ENCODE data around the gene C19orf25. TPM values are rescaled to one million over a fixed set of nuclear protein-coding genes. Genes with fewer than 3 reads are reported as not detected.
A peak's percentile ranks its signal among the peaks of the same experiment; 100 is the strongest.

The C19orf25 gene
- total RNA-seq, 4 donors from 2014 or later, result 34.3 to 49.6 (median 45.7) TPM

DNA sequence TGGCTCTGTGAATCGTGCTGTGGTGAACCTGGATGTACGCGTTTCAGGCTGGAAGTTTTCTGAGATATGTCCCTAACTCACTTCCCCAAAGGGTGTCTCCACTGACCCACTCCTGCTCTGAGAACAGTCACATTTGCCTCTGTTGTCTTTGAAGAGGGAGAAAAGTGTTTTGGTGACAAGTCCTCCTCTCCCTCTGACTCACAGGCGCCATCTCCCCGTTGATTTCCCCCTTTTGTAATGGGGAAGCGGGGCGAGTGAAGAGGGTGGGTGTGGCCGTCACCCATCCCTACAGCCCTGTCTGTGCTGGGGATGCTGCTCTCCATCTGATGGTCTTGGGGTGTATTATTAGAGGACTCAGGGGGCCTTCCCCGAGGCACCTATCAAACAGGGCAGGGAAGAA, 19.5 kb downstream of the C19orf25 start:
- intact Hi-C loops (cut with DNase I; ENCODE audit: low total_unique reads), result no loop called here
- TF ChIP-seq, protein P1, sequence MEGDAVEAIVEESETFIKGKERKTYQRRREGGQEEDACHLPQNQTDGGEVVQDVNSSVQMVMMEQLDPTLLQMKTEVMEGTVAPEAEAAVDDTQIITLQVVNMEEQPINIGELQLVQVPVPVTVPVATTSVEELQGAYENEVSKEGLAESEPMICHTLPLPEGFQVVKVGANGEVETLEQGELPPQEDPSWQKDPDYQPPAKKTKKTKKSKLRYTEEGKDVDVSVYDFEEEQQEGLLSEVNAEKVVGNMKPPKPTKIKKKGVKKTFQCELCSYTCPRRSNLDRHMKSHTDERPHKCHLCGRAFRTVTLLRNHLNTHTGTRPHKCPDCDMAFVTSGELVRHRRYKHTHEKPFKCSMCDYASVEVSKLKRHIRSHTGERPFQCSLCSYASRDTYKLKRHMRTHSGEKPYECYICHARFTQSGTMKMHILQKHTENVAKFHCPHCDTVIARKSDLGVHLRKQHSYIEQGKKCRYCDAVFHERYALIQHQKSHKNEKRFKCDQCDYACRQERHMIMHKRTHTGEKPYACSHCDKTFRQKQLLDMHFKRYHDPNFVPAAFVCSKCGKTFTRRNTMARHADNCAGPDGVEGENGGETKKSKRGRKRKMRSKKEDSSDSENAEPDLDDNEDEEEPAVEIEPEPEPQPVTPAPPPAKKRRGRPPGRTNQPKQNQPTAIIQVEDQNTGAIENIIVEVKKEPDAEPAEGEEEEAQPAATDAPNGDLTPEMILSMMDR (IDR thresholded peaks at IDR 0.05), result no peak
- TF ChIP-seq POLR2A (IDR thresholded peaks at IDR 0.05), result no peak
- no peak for DNase-seq (ENCODE audit: low spot score in 2 of 2)
- WGBS, 2 donors, result 76% methylated on average over 9 of the region's 9 CpGs
- H3K4me3 ChIP-seq (ENCODE audit: low read depth, poor library complexity, severe bottlenecking), result no peak overlapping the region

DNA sequence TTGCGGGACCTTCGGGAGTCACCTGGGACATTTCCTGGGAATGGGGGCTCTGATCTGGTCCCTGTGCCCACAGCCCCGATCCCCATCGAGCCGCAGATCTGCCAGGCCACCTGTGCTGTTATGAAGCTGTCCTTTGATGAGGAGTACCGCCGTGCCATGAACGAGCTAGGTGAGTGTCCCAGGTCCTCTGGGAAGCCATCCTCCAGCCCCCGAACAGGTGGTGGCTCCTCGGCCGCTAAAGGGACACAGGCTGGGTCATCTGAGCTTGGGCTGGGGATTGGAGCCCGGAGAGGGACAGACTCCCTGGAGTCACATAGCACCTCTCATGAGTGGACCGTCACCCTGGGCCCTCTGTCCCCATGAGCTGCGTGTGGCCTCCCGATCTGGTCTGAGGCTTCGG, 21.1 kb downstream of the C19orf25 start:
- intact Hi-C loops (cut with DNase I; ENCODE audit: low total_unique reads), result no loop called here
- TF ChIP-seq POLR2A (IDR thresholded peaks at IDR 0.05), result no peak
- TF ChIP-seq, protein P1 (IDR thresholded peaks at IDR 0.05), result no peak
- WGBS, 2 donors, result 76 to 82% methylated on average over 9 to 14 of the region's 16 CpGs
- no peak overlapping the region for H3K4me3 ChIP-seq (ENCODE audit: low read depth, poor library complexity, severe bottlenecking)
- DNase-seq (ENCODE audit: low spot score in 2 of 2), result no peak

DNA sequence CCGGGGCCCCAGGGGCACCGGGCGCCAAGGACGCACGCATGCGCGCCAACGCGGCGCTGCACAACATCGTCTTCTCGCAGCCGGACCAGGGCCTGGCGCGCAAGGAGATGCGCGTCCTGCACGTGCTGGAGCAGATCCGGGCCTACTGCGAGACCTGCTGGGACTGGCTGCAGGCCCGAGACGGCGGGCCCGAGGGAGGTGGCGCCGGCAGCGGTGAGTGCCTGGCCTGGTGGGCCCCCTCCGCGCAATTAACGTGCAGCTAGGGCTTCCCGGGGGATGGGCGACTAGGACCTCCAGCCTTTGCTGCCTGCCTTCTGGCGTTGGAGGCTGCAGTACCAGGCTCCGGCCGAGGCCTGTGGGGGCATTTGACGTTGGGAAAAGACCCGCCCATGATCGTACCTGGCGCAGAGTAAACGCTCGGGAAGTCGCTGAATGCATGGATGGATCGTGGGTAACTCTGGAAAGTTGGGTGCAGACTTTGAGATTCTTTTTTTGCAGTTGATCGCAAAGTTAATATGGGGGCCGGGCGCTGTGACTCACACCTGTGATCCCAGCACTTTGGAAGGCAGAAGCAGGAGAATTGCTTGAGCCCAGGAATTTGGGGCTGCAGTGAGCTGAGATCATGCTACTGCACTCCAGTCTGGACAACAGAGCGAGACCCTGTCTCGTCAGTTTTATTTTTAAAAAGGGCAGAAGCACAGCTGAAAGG, 21.8 kb downstream of the C19orf25 start:
- WGBS, 2 donors, result 15 to 20% methylated on average over 21 to 29 of the region's 48 CpGs
- no peak overlapping the region for H3K4me3 ChIP-seq (ENCODE audit: low read depth, poor library complexity, severe bottlenecking)
- no peak for DNase-seq (ENCODE audit: low spot score in 2 of 2)
- intact Hi-C loops (cut with DNase I; ENCODE audit: low total_unique reads), result no loop called here
- no peak for TF ChIP-seq POLR2A (IDR thresholded peaks at IDR 0.05)
- TF ChIP-seq, protein P1 (IDR thresholded peaks at IDR 0.05), result no peak

DNA sequence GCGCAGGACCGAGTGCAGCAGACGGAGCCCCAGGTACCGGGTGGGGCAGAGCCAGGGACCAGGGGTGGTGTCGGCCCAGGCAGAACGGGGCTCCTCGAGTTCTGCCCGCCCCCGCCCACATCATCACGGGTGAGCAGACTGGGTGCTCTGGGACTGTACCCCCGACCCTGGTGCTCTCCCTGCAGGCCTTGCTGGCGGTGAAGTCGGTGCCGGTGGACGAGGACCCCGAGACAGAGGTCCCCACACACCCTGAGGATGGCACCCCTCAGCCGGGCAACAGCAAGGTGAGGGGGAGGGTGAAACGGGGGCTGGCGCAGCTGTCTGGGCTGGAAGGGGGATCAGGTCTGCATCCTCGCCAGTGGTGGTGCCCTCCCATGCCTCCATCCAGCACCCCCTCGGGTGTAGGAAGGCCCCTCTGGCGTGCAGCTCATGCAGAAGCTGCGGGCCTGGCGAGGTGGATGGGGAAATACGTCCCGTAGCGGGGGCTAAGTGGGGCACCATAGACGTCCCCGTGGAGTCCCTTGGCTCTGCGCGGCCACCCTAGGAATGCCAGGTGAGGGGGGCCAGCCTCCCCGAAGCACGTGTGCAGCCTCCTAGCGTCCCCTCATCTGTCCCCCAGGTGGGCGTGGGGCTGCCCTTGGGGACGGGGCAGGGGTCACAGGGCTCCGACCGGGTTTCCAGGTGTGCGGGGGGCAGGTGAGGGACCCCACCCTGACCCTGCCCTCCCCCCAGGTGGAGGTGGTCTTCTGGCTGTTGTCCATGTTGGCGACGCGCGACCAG, 22.7 kb downstream of the C19orf25 start:
- WGBS, 2 donors, result 23 to 30% methylated on average over 15 to 26 of the region's 43 CpGs
- intact Hi-C loops (cut with DNase I; ENCODE audit: low total_unique reads), result no loop called here
- TF ChIP-seq, protein P1 (IDR thresholded peaks at IDR 0.05), result no peak
- no peak for TF ChIP-seq POLR2A (IDR thresholded peaks at IDR 0.05)
- DNase-seq (ENCODE audit: low spot score in 2 of 2), result no peak
- H3K4me3 ChIP-seq (ENCODE audit: low read depth, poor library complexity, severe bottlenecking), result no peak overlapping the region

DNA sequence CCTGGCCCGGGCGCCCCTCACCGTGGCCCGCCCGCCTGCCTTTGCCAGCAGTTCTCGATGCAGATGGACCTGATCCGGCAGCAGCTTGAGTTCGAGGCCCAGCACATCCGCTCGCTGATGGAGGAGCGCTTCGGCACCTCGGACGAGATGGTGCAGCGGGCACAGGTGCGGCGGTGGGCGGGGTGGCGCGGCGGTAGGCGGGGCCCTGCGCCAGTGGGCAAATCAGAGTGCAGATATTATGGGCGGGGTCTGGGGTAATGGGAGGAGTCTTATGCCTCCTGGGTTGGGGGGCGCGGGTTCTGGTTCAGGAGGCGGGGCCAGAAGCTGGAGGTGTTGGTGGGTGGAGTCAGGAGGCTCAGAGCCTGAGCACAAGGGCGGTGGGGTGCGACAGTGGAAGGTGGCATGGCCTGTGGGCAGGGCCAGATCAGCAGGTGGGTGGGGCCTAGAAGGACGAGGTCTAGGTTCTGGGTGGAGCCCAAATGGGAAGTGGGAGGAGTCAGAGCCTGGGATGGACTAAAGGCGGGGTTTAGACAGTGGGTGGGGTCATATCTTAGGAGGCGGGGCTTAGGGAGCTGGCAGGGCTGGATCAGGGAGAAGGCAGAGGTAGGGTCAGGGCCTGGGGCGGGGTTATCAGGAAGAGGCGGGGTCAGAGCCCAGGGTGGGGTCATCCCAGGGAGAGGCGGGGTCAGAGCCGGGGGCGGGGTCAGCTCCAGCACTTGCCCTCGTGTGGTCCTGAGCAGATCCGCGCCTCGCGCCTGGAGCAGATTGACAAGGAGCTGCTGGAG, 23.5 kb downstream of the C19orf25 start:
- WGBS, 2 donors, result 3% methylated on average over 28 to 32 of the region's 42 CpGs
- peak in 1 of 2 donors; percentile 40 for DNase-seq (ENCODE audit: low spot score in 2 of 2)
- TF ChIP-seq, protein P1 (IDR thresholded peaks at IDR 0.05), result no peak
- TF ChIP-seq POLR2A (IDR thresholded peaks at IDR 0.05), result no peak
- intact Hi-C loops (cut with DNase I; ENCODE audit: low total_unique reads), result no loop called here
- no peak overlapping the region for H3K4me3 ChIP-seq (ENCODE audit: low read depth, poor library complexity, severe bottlenecking)
